ENCODE results near the gene PIEZO2.

Gene PIEZO2

GRCh38 chr18:10856132-10856531 is 293.2 kb downstream of the PIEZO2 start:
- ATAC-seq (ENCODE audit: low read depth) = no peak

DNA sequence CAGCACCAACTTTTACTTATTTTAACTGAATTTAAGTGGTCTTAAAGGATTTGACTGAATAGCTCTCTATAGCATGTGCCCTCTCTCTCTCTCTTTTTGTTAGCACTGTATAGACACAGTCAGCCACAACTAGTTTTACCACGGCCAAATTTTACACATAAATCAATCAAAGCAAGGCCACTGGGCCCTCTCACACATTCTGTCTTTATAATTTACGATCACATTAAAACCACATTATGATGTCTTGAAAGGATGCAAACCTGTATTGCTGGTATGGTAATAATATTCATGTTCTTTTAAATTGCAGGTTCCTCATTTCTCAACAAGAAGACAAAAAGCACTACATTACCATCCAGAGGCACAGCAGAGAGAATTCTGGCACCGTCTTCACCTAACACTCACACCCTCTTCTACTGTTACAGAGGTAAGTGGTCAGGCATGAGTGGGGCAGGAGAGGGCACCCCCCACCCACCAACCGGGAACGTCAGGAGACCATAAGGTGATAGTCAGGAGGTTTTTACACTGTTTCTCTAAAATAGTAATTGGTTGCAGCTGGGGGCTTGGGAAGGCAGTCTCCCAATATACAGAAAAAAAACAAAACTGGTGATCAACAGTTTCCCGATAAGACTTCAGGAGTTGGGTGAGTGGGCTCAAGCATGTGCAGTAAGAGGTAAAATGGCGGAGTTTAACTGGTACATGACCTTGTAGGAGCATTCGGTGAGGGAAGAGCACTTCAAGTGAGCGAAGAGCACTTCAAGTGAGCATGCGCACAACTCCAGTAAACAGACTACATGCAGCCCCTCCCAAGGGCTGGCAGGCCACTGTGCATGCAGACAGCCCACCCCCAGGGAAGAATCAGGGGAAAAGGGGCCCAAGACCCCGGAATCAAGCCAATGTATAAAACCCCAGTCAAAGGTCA is 296.7 kb downstream of the PIEZO2 start:
- TF ChIP-seq, protein P1, sequence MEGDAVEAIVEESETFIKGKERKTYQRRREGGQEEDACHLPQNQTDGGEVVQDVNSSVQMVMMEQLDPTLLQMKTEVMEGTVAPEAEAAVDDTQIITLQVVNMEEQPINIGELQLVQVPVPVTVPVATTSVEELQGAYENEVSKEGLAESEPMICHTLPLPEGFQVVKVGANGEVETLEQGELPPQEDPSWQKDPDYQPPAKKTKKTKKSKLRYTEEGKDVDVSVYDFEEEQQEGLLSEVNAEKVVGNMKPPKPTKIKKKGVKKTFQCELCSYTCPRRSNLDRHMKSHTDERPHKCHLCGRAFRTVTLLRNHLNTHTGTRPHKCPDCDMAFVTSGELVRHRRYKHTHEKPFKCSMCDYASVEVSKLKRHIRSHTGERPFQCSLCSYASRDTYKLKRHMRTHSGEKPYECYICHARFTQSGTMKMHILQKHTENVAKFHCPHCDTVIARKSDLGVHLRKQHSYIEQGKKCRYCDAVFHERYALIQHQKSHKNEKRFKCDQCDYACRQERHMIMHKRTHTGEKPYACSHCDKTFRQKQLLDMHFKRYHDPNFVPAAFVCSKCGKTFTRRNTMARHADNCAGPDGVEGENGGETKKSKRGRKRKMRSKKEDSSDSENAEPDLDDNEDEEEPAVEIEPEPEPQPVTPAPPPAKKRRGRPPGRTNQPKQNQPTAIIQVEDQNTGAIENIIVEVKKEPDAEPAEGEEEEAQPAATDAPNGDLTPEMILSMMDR (IDR thresholded peaks at IDR 0.05; ENCODE audit: poor library complexity, severe bottlenecking) = no peak
- H3K4me1 ChIP-seq (ENCODE audit: insufficient read depth, poor library complexity, severe bottlenecking) = no peaks in the 10 kb centered on the region
- ATAC-seq (ENCODE audit: low read depth) (no peak), DNase-seq (ENCODE audit: low spot score) (no peak)
- H3K4me3 ChIP-seq (ENCODE audit: severe bottlenecking) = no peak overlapping the region
- H3K36me3 ChIP-seq (ENCODE audit: low read depth) = no peaks in the 10 kb centered on the region
- H3K9me3 ChIP-seq (ENCODE audit: severe bottlenecking) = no peaks in the 10 kb centered on the region
- no peak overlapping the region for H3K27ac ChIP-seq (ENCODE audit: poor library complexity, severe bottlenecking)
- peaks cover 16% of the 10 kb centered on the region for H3K27me3 ChIP-seq (ENCODE audit: insufficient read depth, poor library complexity, severe bottlenecking)

More at GRCh38 chr18:10856132-10856531, 293.2 kb downstream of the PIEZO2 start:
- DNase-seq (ENCODE audit: low spot score) = no peak
- Histone ChIP-seq H3K36me3 (ENCODE audit: low read depth) (no peaks in the 10 kb centered on the region), H3K9me3 (ENCODE audit: severe bottlenecking) (no peaks in the 10 kb centered on the region), H3K4me1 (ENCODE audit: insufficient read depth, poor library complexity, severe bottlenecking) (no peaks in the 10 kb centered on the region), H3K27ac (ENCODE audit: poor library complexity, severe bottlenecking) (no peak overlapping the region), H3K4me3 (ENCODE audit: severe bottlenecking) (no peak overlapping the region), H3K27me3 (ENCODE audit: insufficient read depth, poor library complexity, severe bottlenecking) (no peaks in the 10 kb centered on the region)
- TF ChIP-seq, protein P1 (IDR thresholded peaks at IDR 0.05; ENCODE audit: poor library complexity, severe bottlenecking) = no peak

DNA sequence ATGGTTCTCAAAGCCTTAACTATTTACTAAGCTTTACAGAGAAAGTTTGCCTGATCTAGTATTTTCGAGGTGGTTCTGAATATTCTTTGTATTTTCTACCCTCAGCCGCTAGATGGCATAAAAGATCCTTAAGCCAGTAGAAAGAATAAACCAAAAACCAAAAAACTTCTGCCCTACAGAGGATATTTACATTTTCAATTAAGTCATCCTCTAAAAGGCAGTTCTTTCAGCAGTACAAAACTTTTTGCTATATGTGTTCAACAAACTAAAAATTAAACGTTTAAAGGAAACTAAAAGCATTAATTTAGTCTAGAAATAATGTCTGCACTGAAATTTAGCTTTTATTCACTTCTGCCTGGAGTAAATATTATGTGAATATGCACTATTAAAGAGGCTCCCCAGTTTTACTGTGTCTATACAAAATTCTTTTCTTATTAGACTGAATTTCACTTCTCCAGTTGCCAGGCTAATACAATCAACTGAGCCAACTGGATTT is 297.5 kb downstream of the PIEZO2 start:
- H3K9me3 ChIP-seq (ENCODE audit: severe bottlenecking) = no peaks in the 10 kb centered on the region
- DNase-seq (ENCODE audit: low spot score) (no peak), ATAC-seq (ENCODE audit: low read depth) (no peak)
- H3K27me3 ChIP-seq (ENCODE audit: insufficient read depth, poor library complexity, severe bottlenecking) = peaks cover 18% of the 10 kb centered on the region
- H3K4me1 ChIP-seq (ENCODE audit: insufficient read depth, poor library complexity, severe bottlenecking) = no peaks in the 10 kb centered on the region
- TF ChIP-seq, protein P1 (IDR thresholded peaks at IDR 0.05; ENCODE audit: poor library complexity, severe bottlenecking) = peak; percentile 88
- no peak overlapping the region for H3K27ac ChIP-seq (ENCODE audit: poor library complexity, severe bottlenecking)
- no peak overlapping the region for H3K4me3 ChIP-seq (ENCODE audit: severe bottlenecking)
- H3K36me3 ChIP-seq (ENCODE audit: low read depth) = no peaks in the 10 kb centered on the region

DNA sequence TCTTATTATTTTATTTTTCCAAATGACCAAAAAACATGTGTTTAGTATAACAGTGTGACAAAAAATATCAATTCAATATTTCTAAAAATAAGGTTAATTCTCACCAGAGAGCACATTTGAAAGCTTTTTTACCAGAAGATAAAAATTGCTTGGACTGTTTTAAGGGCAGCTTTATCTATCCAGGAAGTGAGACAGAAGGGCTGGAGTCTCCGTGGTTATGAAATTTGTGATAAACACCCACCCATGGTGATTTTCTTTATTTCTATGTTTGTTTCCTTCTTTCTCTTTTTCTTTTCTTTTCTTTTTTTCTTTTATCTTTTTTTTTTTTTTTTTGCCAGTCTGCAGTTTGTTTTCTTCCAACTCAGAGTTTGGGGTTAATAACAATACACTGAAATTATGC is 298.5 kb downstream of the PIEZO2 start:
- DNase-seq (ENCODE audit: low spot score) (no peak), ATAC-seq (ENCODE audit: low read depth) (no peak)
- no peaks in the 10 kb centered on the region for H3K4me1 ChIP-seq (ENCODE audit: insufficient read depth, poor library complexity, severe bottlenecking)
- no peaks in the 10 kb centered on the region for H3K36me3 ChIP-seq (ENCODE audit: low read depth)
- H3K27ac ChIP-seq (ENCODE audit: poor library complexity, severe bottlenecking) = no peak overlapping the region
- no peak overlapping the region for H3K4me3 ChIP-seq (ENCODE audit: severe bottlenecking)
- peaks cover 18% of the 10 kb centered on the region for H3K27me3 ChIP-seq (ENCODE audit: insufficient read depth, poor library complexity, severe bottlenecking)
- no peaks in the 10 kb centered on the region for H3K9me3 ChIP-seq (ENCODE audit: severe bottlenecking)
- TF ChIP-seq, protein P1 (IDR thresholded peaks at IDR 0.05; ENCODE audit: poor library complexity, severe bottlenecking) = no peak

DNA sequence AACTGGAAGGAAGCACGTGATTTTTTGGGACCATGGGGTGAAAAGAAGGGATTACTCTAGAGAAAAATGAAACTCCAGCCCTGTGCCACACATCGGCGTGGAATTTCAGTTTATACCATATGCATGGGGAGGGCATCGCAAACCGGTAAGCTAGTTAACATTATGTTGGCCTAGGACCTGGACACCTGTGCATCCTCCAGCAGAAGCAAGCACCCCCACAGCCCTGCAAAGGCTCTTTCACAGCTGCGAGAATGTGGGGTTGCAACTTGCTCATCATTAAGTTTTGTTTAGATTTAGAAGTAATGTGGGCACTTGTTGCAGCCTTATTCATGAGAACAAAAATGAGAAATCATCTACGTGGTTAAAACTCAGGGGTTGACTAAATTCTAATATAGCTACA is 299.2 kb downstream of the PIEZO2 start:
- ATAC-seq (ENCODE audit: low read depth) (no peak), DNase-seq (ENCODE audit: low spot score) (no peak)
- H3K4me1 ChIP-seq (ENCODE audit: insufficient read depth, poor library complexity, severe bottlenecking) = no peaks in the 10 kb centered on the region
- H3K27ac ChIP-seq (ENCODE audit: poor library complexity, severe bottlenecking) = no peak overlapping the region
- TF ChIP-seq, protein P1 (IDR thresholded peaks at IDR 0.05; ENCODE audit: poor library complexity, severe bottlenecking) = no peak
- no peak overlapping the region for H3K4me3 ChIP-seq (ENCODE audit: severe bottlenecking)
- no peaks in the 10 kb centered on the region for H3K9me3 ChIP-seq (ENCODE audit: severe bottlenecking)
- H3K27me3 ChIP-seq (ENCODE audit: insufficient read depth, poor library complexity, severe bottlenecking) = peaks cover 18% of the 10 kb centered on the region
- H3K36me3 ChIP-seq (ENCODE audit: low read depth) = no peaks in the 10 kb centered on the region

Data from RWPE2 (cell line).